A549 (cell line): ENCODE measurements around the gene CELSR1. TPM values are rescaled to one million over a fixed set of nuclear protein-coding genes. Genes with fewer than 3 reads are reported as not detected.

ENCODE experiments used
- ATAC-seq, 2 experiments: fragments of 200-7000 bp in 1 of 2; fragments of >200 bp in 1 of 2; cut with Nextera tagmentation in 1 of 2; cut with Tn5 transposase in 1 of 2; 3 replicates each; pipeline versions ENCODE4 v1.8.0 to v1.9.1; 2018 to 2020; ENCODE audit warnings: mild to moderate bottlenecking in 1 of 2, moderate library complexity in 1 of 2
- CTCF ChIA-PET: fragments of 300-600 bp; sonication (Branson Sonifier 250); formaldehyde crosslinking; extraction: SDS; loops from one replicate; lab custom pipeline; 2021; ENCODE audit warnings: antibody characterized with exemption, inconsistent platforms; lab: Yijun Ruan, JAX
- POLR2A ChIA-PET: fragments of 350-600 bp; formaldehyde crosslinking; extraction: SDS; loops from one replicate; lab custom pipeline; 2021; ENCODE audit warnings: antibody characterized with exemption, inconsistent platforms; lab: Yijun Ruan, JAX
- DNase-seq, 2 experiments: peaks; one replicate each; pipeline versions ENCODE4 v3.0.0 to v3.0.0-alpha.2; 2011 to 2016; ENCODE audit warnings: low read depth in 1 of 2, low spot score in 1 of 2
- FAIRE-seq: peaks from 2 replicates; lab custom pipeline; 2011; peaks lifted over from hg19 to GRCh38; lab: Jason Lieb, UNC
- H3K27ac ChIP-seq, 2 experiments: fragments of >200 bp; sonication (Bioruptor Twin); formaldehyde crosslinking; 3 replicates each; pipeline ENCODE4 v1.5.1; 2016 to 2017
- H3K4me1 ChIP-seq: fragments of >200 bp; sonication (Bioruptor Twin); formaldehyde crosslinking; 3 replicates; pipeline ENCODE4 v1.6.1; 2016
- H3K4me2 ChIP-seq: fragments of >200 bp; sonication (Bioruptor Twin); formaldehyde crosslinking; 3 replicates; pipeline ENCODE4 v1.6.1; 2016
- H3K4me3 ChIP-seq: fragments of >200 bp; sonication (Bioruptor Twin); formaldehyde crosslinking; 3 replicates; pipeline ENCODE4 v1.5.1; 2016
- H3K9me3 ChIP-seq: fragments of >200 bp; sonication (Bioruptor Twin); formaldehyde crosslinking; 3 replicates; pipeline ENCODE4 v1.6.1; 2016
- CBX2 ChIP-seq: fragments of 200-600 bp; sonication (generic); IDR thresholded peaks from 2 replicates; pipeline ENCODE4 v1.6.1; 2016; ENCODE audit warnings: low read depth, mild to moderate bottlenecking, borderline replicate concordance
- CHD4 ChIP-seq: fragments of 200-600 bp; sonication (generic); IDR thresholded peaks from 2 replicates; pipeline ENCODE4 v1.6.1; 2016; ENCODE audit warnings: antibody characterized with exemption, mild to moderate bottlenecking, borderline replicate concordance
- FOSB ChIP-seq: fragments of 250-450 bp; sonication (Bioruptor Pico); IDR thresholded peaks from 2 replicates; pipeline ENCODE4 v1.5.0; 2020; ENCODE audit warnings: mild to moderate bottlenecking, moderate library complexity
- FOXS1 ChIP-seq: fragments of 250-450 bp; sonication (Bioruptor Pico); IDR thresholded peaks from 2 replicates; pipeline ENCODE4 v1.5.0; 2020; ENCODE audit warnings: mild to moderate bottlenecking, moderate library complexity
- HDAC2 ChIP-seq: fragments of 200-600 bp; sonication (generic); IDR thresholded peaks from 2 replicates; pipeline ENCODE4 v1.6.1; 2016
- HOXA7 ChIP-seq: fragments of 250-450 bp; sonication (Bioruptor Pico); IDR thresholded peaks from 2 replicates; pipeline ENCODE4 v1.5.0; 2020; ENCODE audit warnings: mild to moderate bottlenecking, moderate library complexity
- HOXB13 ChIP-seq: fragments of 250-450 bp; sonication (Bioruptor Pico); IDR thresholded peaks from 2 replicates; pipeline ENCODE4 v1.5.0; 2020; ENCODE audit warnings: low read depth, mild to moderate bottlenecking, moderate library complexity
- JUN ChIP-seq, 2 experiments: fragments of >200 bp; sonication (Bioruptor Twin); formaldehyde crosslinking; IDR thresholded peaks; 2 replicates in 1 of 2; 3 replicates in 1 of 2; pipeline ENCODE4 v1.6.1; 2016 to 2017
- KDM1A ChIP-seq: fragments of 200-600 bp; sonication (generic); IDR thresholded peaks from 2 replicates; pipeline ENCODE4 v1.6.1; 2016; ENCODE audit warnings: low read depth, mild to moderate bottlenecking
- KDM5A ChIP-seq: fragments of 200-600 bp; sonication (generic); IDR thresholded peaks from 2 replicates; pipeline ENCODE4 v1.6.1; 2016; ENCODE audit warnings: antibody characterized with exemption, mild to moderate bottlenecking
- MYC ChIP-seq: IDR thresholded peaks from 2 replicates; pipeline ENCODE4 v1.6.1; 2012; ENCODE audit warnings: mild to moderate bottlenecking, inconsistent platforms, low read length, improper control_type of control experiment, borderline replicate concordance
- NFE2L2 ChIP-seq: fragments of 150-350 bp; conservative IDR thresholded peaks from 2 replicates; pipeline ENCODE4 v1.6.1; 2014; ENCODE audit warnings: low read length
- NR3C1 ChIP-seq: fragments of >200 bp; sonication (Bioruptor Twin); formaldehyde crosslinking; IDR thresholded peaks from 3 replicates; pipeline ENCODE4 v1.6.1; 2017
- RCOR1 ChIP-seq: fragments of 150-350 bp; IDR thresholded peaks from 2 replicates; pipeline ENCODE4 v1.6.1; 2014; ENCODE audit warnings: antibody characterized with exemption, low read length, low read depth
- RFX5 ChIP-seq: fragments of 450-650 bp; IDR thresholded peaks from 2 replicates; pipeline ENCODE4 v1.7.1; 2014; ENCODE audit warnings: antibody characterized with exemption, mild to moderate bottlenecking, moderate library complexity
- RNF2 ChIP-seq: fragments of 200-600 bp; sonication (generic); IDR thresholded peaks from 2 replicates; pipeline ENCODE4 v1.6.1; 2016; ENCODE audit warnings: low read depth, mild to moderate bottlenecking, antibody characterized with exemption, moderate library complexity, borderline replicate concordance
- SMC3 ChIP-seq: fragments of >200 bp; sonication (Bioruptor Twin); formaldehyde crosslinking; IDR thresholded peaks from 3 replicates; pipeline ENCODE4 v1.6.1; 2018; ENCODE audit warnings: inconsistent platforms
- ZNF302 ChIP-seq: fragments of 250-450 bp; sonication (Bioruptor Pico); IDR thresholded peaks from 2 replicates; pipeline ENCODE4 v1.9.0; 2021; ENCODE audit warnings: inconsistent platforms, mild to moderate bottlenecking, moderate library complexity
- WGBS: methylation state at CpG from one replicate; pipeline ENCODE4 v1.1.6; 2017; ENCODE audit errors: missing lambda C conversion rate; 5-methylcytosine and 5-hydroxymethylcytosine counted together
- polyA plus RNA-seq, 4 experiments: library from polyadenylated mRNA; depleted of rRNA in 3 of 4; stranded (reverse); fragments of >200 nt; fragmentation: RNase III in 1 of 4; extraction: RNeasy Plus Mini Kit Qiagen cat#74134 plus additional on column Dnase treatment in 1 of 4; gene quantifications; 2 replicates in 3 of 4; 3 replicates in 1 of 4; pipeline ENCODE4 v1.2.3, GENCODE V29; 2011 to 2017
- TF ChIP-seq, protein P1 (sequence below): fragments of >200 bp; sonication (Bioruptor Twin); formaldehyde crosslinking; IDR thresholded peaks from 3 replicates; pipeline ENCODE4 v1.5.1; 2016
- TF ChIP-seq, protein P2 (sequence below): IDR thresholded peaks from 2 replicates; pipeline ENCODE4 v1.6.1; 2012
- TF ChIP-seq, protein P3 (sequence below): fragments of >200 bp; sonication (Bioruptor Twin); formaldehyde crosslinking; IDR thresholded peaks from 3 replicates; pipeline ENCODE4 v1.6.1; 2016

CELSR1 gene
- polyA plus RNA-seq, 2 of the 4 experiments (the other 2 are of a cell fraction) = 15.3 to 31.8 TPM

DNA sequence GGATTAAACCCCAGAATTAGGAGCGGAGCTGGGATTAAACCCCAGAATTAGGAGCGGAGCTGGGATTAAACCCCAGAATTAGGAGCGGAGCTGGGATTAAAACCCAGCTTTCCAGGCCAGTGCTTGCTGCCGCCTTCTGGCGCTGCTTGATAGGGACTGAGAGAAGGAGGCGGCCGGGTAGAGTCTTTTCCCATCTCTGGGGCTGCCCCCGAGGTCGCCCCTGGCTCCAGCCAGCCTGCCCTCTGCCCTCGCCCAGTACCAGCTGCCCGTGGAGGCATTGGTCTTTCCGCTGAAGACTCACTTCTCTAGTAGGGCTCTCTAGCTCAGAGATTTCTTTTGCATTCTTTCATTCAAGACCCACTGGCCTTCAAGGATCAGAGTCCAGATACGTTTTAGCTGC lies 196.7 kb downstream of the CELSR1 start:
- Histone ChIP-seq H3K4me2 (no peak overlapping the region), H3K9me3 (no peaks in the 10 kb centered on the region), H3K4me1 (peaks cover 7% of the 10 kb centered on the region; the same call in 2 of the 3 replicates), H3K27ac (no peak overlapping the region), H3K4me3 (no peak overlapping the region)
- FAIRE-seq (no peak), DNase-seq (no peak), ATAC-seq (no peak)
- ChIA-PET CTCF (interaction anchor here (0.6 to 1.2 kb wide), 2 partner anchors 9 to 28 kb away, joined by 3 read pairs; no protein-coding TSS in a partner anchor), POLR2A (no interaction called here)
- WGBS = 93% methylated on average over 13 of the region's 13 CpGs
- TF ChIP-seq NFE2L2 = no peak
- no peak for TF ChIP-seq NR3C1
- no peak for TF ChIP-seq HDAC2
- TF ChIP-seq, protein P1, sequence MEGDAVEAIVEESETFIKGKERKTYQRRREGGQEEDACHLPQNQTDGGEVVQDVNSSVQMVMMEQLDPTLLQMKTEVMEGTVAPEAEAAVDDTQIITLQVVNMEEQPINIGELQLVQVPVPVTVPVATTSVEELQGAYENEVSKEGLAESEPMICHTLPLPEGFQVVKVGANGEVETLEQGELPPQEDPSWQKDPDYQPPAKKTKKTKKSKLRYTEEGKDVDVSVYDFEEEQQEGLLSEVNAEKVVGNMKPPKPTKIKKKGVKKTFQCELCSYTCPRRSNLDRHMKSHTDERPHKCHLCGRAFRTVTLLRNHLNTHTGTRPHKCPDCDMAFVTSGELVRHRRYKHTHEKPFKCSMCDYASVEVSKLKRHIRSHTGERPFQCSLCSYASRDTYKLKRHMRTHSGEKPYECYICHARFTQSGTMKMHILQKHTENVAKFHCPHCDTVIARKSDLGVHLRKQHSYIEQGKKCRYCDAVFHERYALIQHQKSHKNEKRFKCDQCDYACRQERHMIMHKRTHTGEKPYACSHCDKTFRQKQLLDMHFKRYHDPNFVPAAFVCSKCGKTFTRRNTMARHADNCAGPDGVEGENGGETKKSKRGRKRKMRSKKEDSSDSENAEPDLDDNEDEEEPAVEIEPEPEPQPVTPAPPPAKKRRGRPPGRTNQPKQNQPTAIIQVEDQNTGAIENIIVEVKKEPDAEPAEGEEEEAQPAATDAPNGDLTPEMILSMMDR = no peak
- TF ChIP-seq FOXS1 (CRISPR knock-in tag) = no peak
- TF ChIP-seq FOSB (CRISPR knock-in tag) = no peak
- no peak for TF ChIP-seq MYC
- no peak for TF ChIP-seq SMC3
- no peak for TF ChIP-seq KDM1A
- TF ChIP-seq CBX2 = no peak
- no peak for TF ChIP-seq ZNF302 (CRISPR knock-in tag)
- no peak for TF ChIP-seq JUN (IDR thresholded peaks at IDR 0.05)
- TF ChIP-seq RNF2 = no peak
- no peak for TF ChIP-seq RCOR1

DNA sequence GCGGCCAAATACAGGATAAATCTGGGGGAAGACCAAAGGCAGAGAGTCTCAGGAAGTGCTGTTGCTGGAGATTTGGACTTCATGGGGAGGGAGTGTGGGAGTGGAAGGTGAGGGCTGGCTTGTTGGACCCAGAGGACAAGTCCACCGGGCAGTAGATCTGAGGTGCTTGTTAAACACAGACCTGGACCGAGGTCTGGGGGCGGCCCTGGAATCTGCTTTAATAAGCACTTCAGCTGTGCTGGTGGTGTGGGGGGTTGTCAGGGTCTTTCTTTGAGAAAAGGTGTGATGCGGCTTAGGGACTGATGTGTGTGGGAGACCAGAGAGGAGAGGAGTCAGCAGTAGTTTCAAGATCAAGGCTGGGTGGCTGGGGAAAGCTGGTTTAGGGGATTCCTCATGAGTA lies 197.5 kb downstream of the CELSR1 start:
- Histone ChIP-seq H3K4me1 (peaks cover 7% of the 10 kb centered on the region; the same call in 2 of the 3 replicates), H3K4me2 (no peak overlapping the region), H3K9me3 (no peaks in the 10 kb centered on the region), H3K4me3 (no peak overlapping the region), H3K27ac (no peak overlapping the region)
- ATAC-seq = no peak
- POLR2A ChIA-PET = interaction anchor here (0.7 kb wide), 1 partner anchor 120 kb away, joined by 3 read pairs; no protein-coding TSS in a partner anchor
- WGBS = 88% methylated on average over 5 of the region's 5 CpGs
- no peak for DNase-seq
- TF ChIP-seq RFX5 (no peak), HOXB13 (CRISPR knock-in tag) (no peak)
- no peak for FAIRE-seq
- CTCF ChIA-PET = interaction anchor here (0.6 kb wide), 1 partner anchor 10 kb away, joined by 3 read pairs; no protein-coding TSS in a partner anchor

DNA sequence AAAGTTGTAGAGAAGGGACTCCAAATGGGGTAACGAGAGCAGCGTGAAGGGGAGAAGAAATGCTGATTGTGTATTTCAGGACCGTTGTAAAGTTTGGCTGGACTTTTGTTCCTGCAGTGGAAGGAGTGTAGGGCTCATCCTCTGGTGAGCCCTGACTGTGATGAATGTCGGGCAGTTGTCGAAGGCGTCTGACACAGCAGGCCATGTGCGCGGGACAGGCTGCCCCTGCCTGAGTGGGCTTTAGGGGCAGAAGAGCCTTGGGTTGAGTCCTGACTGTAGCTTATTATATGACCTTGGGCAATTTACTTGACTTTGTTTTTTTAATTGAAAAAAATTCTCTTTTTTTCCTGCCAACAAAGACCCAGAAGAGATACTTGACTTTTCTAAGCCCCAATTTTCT lies 198.8 kb downstream of the CELSR1 start:
- Histone ChIP-seq H3K4me3 (no peak overlapping the region), H3K9me3 (no peaks in the 10 kb centered on the region), H3K4me1 (peaks cover 7% of the 10 kb centered on the region; the same call in 2 of the 3 replicates), H3K4me2 (no peak overlapping the region), H3K27ac (no peak overlapping the region)
- no peak for ATAC-seq
- ChIA-PET CTCF (interaction anchor here (1.5 kb wide), 1 partner anchor 222 kb away, joined by 4 read pairs; no protein-coding TSS in a partner anchor), POLR2A (no interaction called here)
- no peak for TF ChIP-seq CHD4
- TF ChIP-seq, protein P2, sequence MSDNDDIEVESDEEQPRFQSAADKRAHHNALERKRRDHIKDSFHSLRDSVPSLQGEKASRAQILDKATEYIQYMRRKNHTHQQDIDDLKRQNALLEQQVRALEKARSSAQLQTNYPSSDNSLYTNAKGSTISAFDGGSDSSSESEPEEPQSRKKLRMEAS = no peak
- FAIRE-seq = no peak
- WGBS = 96% methylated on average over 8 of the region's 8 CpGs
- no peak for DNase-seq

DNA sequence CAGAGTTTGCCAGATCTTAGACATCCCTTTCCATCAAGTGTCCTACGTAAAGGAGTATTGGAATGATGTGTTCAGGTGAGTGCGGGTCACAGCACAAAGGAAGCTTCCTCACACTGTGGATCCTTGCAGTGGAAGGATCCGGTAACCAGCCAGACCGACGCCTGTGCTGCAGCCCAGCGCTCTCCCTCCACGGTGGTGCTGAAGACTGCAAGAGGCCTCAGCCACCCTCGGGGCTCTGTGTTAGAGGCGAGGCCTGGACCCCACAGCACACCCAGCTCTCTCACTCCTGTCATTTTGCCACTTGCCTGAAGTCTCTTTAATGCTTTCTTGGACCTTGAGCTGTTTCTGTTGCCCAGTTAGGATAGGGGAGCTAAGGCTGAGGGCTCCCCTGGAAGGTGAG lies 199.6 kb downstream of the CELSR1 start:
- ATAC-seq (no peak), DNase-seq (no peak), FAIRE-seq (no peak)
- 94% methylated on average over 9 of the region's 9 CpGs for WGBS
- Histone ChIP-seq H3K27ac (no peak overlapping the region), H3K4me3 (no peak overlapping the region), H3K9me3 (no peaks in the 10 kb centered on the region), H3K4me2 (no peak overlapping the region), H3K4me1 (peaks cover 7% of the 10 kb centered on the region; the same call in 2 of the 3 replicates)
- ChIA-PET CTCF (interaction anchor here (1.1 kb wide), 1 partner anchor 204 kb away, joined by 4 read pairs; no protein-coding TSS in a partner anchor), POLR2A (interaction anchor here (0.5 kb wide), 1 partner anchor 302 kb away, joined by 3 read pairs; no protein-coding TSS in a partner anchor)
- no peak for TF ChIP-seq KDM5A
- TF ChIP-seq HOXA7 (CRISPR knock-in tag) = no peak
- no peak for TF ChIP-seq CHD4
- TF ChIP-seq HDAC2 = no peak
- TF ChIP-seq, protein P3, sequence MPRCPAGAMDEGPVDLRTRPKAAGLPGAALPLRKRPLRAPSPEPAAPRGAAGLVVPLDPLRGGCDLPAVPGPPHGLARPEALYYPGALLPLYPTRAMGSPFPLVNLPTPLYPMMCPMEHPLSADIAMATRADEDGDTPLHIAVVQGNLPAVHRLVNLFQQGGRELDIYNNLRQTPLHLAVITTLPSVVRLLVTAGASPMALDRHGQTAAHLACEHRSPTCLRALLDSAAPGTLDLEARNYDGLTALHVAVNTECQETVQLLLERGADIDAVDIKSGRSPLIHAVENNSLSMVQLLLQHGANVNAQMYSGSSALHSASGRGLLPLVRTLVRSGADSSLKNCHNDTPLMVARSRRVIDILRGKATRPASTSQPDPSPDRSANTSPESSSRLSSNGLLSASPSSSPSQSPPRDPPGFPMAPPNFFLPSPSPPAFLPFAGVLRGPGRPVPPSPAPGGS = no peak
